Activated gamma-delta T cell treated with Interleukin-2 at 50 U/mL for 16 hours (primary cell): ENCODE measurements around the gene CMTM2.
"Not testable (repeated sequence)": the region's sequence is repeated elsewhere in the genome, so short reads cannot be mapped to it uniquely, and the experiment has no call there.

Experiments used
- DNase-seq: peaks from one replicate; pipeline ENCODE4 v3.0.0-alpha.2; 2020

The CMTM2 gene

DNA sequence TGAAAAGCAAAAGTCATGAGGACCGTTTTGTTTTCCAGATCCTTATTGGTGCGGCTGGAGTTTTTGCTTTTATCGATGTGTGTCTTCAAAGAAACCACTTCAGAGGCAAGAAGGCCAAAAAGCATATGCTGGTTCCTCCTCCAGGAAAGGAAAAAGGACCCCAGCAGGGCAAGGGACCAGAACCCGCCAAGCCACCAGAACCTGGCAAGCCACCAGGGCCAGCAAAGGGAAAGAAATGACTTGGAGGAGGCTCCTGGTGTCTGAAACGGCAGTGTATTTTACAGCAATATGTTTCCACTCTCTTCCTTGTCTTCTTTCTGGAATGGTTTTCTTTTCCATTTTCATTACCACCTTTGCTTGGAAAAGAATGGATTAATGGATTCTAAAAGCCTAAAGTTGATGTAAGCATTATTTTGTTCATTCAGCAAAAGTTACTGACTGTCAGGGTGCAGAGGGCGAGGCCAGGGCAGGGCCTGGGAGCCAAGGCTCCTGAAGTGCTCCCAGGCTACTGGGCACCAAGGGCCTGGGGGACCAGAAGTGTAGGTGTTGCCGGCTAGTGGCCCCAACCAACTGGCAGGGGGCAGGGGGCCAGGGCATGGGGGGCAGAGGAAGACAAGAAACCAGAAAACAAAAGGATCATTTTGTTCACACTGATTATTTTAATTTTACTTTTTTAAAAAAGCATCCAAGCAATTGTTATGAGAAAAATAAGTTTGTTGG is 8.8 kb downstream of the CMTM2 start:
- no peak for DNase-seq

DNA sequence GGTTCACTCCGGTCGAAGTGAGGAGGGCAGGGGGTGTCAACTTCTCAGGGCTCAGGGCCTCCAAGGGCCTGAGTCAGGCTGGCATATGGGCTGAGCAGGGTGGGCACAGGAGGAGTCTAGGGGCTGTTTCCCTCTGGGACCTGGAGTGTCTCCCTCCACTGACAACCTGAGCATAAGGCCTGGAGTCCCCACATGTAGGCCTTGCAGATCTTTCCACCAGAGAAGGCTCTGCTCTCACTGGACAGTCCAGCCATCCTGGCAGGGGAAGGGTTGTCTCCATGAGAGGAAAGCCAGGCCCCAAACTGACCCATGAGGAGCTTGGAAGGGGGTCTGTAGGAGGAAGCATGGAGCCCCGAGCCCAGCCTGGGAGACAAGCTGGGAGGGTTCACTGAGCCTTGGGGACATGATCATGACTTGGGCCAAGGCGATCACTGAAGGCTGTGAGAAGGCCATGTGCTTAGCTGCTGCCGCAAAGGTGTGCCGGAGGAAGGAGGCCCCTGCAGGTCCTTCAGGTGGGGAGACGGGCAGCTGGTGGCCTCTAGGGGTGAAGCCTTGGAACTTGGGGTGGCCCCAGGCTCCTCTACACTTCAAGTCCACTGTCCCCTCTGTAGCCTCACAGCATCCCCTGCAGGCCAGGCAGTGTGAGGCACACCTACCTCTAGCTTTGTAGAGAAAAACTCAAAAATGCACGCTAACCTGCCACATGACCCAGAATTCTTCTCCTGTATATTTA is 9.9 kb downstream of the CMTM2 start:
- peak; percentile 71 for DNase-seq

DNA sequence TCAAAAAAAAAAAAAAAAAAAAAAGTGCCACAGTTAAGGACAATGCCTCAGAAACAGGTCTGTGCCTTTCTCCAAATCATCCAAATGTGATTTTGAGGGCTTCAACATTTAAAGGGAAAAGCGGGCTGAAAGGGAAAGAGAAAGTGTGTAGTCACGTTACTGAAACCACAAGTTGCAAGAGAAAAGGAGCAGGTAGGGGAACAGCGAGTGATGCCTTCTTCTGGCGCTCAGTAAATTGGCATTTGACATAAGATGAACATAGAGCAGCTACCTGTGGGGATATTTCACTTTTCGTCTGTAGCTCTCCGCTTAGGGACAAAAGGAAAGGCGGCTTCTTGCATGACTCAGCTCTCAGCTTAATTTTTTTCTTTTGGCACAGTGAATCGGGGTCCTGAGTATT is 11.1 kb downstream of the CMTM2 start:
- DNase-seq, result no peak

DNA sequence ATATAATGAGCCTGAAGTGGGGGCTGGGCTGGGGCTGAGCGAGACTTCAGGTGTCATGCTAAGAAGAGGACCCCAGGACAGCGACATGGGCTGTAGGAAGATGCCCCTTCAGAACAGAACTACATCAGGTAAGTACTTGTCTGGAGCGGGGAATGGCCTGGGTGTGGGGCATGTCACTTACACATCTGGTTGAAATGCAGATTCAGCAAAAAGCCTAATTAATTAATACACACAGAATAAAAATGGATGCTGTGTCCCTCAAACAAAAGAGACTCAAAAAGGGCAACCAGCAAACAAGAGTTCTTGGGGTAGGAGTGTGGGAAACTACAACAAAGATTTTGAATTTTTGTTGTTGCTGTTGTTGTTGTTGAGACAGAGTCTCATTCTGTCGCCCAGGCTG is 11.8 kb downstream of the CMTM2 start:
- DNase-seq, result no peak

DNA sequence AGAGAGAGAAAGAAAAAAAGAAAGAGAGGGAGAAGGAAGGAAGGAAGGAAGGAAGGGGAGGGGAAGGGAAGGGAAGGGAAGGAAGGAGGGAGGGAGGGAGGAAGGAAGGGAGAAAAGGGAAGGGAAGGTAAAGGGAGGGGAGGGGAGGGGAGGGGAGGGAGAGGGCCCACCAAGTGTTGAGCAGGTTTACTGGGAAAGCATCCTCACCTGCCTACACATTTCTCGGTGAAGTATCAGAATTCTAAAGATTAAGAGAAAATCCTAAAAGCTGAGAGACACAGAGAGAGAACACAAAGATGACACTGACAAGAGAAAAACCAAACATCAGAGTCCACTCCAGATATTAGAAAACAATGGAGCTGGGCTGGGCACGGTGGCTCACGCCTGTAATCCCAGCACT is 13.0 kb downstream of the CMTM2 start:
- no peak for DNase-seq

DNA sequence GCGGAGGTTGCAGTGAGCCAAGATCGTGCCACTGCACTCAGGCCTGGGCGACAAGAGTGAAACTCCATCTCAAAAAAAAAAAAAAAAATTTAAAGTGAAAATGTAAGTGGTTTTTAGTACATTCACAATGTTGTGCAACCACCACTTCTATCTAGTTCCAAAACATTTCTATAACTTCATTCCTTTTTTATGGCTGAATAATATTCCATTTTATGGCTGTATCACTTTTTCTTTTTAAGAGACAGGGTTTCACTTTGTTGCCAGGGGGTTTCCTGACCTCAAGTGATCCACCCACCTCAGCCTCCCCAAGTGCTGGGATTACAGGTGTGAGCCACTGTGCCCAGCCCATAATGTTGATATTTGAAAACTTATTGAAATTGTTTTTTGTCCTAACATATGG is 13.6 kb downstream of the CMTM2 start:
- no peak for DNase-seq

DNA sequence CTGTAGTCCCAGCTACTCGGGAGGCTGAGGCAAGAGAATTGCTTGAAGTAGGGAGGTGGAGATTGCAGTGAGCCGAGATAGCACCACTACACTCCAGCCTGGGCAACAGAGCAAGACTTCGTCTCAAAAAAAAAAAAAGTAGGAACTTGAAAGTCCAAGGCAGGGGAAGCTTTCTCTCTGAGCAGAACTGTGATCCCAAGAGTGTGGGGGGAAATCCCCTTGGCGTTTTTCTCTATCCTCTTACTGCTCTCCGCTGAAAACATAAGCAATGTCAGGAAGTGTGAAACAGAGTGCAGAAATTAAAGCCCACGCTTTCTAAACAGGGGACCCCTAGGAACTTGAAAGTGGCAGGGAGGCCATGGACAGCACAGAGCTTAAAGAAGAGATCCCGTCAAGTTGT is 15.5 kb downstream of the CMTM2 start:
- DNase-seq, result no peak

DNA sequence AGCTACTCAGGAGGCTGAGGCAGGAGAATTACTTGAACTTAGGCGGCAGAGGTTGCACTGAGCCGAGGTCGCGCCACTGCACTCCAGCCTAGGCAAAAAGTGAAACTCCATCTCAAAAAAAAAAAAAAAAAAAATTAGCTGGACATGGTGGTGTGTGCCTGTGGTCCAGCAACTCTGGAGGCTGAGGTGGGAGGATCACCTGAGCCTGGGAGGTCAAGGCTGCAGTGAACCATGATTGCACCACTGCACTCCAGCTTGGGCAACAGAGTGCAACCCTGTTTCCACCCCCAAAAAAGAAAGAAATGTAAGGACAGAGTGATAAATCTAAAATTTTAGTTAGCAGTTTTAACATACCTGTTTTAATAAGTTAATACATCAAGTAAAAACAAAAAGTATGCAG is 17.3 kb downstream of the CMTM2 start:
- DNase-seq, result not testable (repeated sequence)

DNA sequence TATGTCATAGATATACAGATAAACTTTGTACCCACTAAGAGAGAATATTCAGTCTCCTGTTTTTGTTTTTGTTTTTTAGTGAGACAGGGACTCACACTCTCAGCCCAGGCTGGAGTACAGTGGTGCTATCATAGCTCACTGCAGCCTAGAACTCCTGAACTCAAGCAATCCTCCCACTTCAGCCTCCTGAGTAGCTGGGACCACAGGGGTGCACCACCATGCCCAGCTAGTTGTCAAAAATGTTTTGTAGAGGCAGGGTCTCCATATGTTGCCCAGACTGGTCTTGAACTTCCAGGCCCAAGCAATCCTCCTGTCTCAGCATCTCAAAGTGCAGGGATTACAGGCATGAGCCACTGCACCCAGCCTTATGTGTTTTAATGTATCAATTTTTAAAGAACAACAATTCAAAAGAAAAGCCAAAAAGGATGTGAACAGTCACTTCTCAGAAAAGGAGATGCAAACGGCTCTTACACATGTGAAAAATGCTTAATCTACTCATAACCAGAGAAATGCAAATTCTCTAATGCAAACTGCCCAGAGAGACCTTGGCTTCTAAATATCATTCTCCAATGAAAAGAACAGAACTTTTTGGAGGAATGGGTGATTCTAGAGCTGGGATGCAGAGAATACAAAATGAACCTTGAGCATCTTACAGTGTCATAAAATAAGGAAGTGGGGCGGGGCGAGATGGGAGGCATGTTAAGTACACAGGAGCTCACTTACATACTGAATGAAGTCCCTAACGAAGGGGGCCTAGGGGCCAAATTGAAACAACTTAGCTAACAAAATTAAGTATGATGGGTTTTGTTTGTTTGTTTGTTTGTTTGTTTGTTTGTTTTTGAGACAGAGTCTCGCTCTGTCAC is 18.0 kb downstream of the CMTM2 start:
- no peak for DNase-seq

DNA sequence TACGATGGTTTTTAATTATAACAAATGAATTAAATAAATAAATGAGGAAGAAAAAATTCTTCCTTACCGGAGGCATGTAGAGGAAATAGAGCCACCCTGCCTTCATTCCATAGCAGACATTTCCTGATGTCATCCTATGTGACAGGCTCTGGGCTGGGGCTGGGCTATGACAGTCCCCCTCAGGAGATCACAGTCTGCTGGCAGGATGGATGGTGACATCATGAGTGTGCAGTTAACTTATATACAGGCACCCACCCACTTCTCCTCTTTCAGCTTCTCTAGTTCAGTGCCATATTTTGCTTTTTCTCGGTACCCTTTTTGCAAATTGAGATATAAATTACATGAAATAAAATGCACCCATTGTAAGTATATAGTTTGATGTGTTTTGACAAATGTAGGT is 18.8 kb downstream of the CMTM2 start:
- no peak for DNase-seq

DNA sequence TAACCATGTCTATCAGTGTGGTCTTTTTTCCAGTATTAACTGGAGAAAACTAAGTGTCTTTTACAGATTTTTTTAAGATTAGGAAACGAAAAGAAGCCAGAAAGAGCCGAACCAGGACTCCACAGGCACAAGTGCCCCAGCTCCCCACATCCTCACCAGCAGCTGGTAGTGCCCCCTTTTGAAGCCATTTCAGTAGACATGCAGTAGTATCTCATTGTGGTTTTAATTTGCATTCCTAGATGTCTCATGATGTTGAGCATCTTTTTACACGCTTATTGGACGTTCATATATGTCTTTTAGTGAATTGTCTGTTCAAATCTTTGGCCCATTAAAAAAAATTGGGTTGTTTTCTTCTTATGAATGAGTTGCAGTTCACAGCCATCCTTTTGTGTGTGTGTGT is 20.5 kb downstream of the CMTM2 start:
- no peak for DNase-seq

DNA sequence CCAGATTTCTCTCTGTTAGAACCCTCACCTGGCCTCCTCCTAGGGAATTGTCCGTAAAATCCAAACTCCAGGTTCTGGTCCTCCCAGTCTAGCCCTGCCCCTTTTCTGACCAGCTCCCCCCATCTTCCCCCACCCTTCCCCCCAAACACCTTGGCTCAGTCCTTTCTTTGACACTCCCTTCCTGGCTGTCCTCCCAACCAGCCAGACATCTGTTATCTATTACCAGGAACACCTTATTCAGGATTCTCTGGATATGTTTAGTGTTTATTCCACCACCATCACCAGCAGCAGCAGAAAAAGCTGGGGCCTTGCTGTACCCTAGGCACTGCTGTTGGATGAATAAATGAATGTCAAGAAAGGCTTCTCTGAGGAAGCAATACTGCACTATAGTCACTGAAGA is 21.2 kb downstream of the CMTM2 start:
- no peak for DNase-seq

DNA sequence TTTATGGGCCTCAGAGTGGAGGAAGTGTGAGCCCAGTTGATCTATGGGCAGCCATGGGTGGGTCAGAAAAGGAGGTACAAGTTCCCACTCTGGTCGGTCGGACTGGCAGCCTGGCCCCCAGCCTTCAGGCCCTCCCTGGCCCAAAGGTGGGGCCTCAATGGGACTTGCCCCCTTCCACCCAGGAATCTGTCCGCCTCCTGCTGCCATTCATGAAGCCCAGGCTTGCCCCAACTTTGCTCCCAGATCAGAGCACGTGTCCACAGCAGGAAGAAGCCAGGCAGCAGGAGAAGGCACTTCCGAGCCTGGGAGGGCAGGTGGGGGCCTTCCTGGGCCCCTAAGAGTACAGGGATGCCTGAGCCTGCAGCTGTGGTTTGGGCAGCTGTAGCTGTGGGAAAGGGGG is 22.2 kb downstream of the CMTM2 start:
- no peak for DNase-seq

DNA sequence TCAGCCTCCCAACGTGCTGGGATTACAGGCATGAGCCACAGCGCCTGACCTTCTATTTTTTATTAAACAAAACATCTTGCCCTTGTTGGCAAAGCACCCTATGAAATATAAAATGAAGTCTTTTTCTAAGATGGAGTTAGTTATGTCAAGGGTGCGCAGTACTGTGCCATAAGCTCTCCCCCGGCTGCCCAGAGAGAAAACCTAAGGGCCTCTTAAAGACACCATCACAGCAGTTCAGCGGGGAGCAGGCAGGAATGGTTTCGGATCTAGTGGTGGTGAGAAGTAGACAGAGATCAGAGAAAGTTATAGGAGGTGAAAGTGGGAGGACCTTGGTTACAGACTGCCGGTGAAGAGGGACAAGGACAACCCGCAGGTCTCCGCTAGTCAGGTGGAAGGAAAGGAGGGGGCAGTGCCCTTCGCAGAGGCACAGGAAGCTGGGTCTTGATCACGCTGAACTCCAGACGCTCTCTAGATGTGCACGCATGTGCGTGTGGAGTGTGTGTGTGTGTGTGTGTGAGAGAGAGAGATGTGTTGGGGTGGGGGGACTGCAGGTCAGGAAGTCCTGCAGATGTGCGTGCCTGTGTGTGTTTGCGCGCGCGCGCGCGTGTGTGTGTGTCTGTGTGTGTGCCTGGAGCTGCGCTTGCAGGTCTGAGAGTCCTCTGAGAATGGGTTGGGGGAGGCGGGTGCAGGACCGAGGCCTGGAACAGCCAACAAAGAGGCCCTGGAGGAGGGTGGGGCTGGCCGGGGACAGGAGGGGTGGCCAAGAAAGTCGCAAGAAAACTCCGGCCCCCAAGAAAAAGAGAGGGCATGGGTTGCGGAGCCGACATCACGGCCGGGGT is 24.5 kb downstream of the CMTM2 start:
- peak; percentile 79 for DNase-seq

DNA sequence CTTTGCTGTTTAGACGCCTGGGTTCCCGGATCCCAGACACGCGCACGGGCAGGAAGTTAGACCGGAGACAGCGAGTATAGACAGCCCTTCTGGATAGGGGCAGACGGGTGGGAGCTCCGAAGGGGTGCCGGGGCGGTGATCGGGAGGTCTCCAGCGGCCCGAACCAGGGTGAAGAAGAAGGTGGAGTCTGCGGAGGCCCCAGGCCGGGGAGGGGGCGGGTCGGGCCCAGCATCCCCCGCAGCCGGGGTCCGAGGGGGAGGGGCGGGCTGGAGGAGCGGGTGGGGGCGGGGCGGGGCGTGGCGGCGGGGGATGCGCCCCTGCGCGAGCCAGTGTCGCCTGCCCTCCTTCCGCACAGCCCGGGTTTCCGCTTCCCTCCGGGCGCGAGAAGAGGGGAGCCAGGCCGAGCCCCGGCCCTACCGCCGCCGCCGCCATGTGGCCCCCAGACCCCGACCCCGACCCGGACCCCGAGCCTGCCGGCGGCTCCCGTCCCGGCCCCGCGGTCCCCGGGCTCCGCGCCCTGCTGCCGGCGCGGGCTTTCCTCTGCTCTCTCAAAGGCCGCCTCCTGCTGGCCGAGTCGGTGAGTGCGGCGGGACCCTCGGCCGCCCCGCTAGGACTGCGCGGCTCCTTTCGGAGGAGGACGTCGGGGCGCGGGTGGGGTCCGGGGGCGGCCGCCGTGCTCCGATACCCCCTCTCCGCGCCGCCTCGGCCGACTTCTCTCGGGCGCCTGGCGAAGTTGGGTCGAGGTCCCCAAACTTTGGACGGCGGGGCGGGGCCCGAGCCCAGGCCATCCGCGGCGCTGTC is 25.3 kb downstream of the CMTM2 start, which contains the start of gene CMTM3:
CMTM3 (plus strand) TSS at position 329 of the 801 bp plus-strand sequence; CDS start at position 431, 102 bp downstream.
- DNase-seq, result peak; percentile 67

DNA sequence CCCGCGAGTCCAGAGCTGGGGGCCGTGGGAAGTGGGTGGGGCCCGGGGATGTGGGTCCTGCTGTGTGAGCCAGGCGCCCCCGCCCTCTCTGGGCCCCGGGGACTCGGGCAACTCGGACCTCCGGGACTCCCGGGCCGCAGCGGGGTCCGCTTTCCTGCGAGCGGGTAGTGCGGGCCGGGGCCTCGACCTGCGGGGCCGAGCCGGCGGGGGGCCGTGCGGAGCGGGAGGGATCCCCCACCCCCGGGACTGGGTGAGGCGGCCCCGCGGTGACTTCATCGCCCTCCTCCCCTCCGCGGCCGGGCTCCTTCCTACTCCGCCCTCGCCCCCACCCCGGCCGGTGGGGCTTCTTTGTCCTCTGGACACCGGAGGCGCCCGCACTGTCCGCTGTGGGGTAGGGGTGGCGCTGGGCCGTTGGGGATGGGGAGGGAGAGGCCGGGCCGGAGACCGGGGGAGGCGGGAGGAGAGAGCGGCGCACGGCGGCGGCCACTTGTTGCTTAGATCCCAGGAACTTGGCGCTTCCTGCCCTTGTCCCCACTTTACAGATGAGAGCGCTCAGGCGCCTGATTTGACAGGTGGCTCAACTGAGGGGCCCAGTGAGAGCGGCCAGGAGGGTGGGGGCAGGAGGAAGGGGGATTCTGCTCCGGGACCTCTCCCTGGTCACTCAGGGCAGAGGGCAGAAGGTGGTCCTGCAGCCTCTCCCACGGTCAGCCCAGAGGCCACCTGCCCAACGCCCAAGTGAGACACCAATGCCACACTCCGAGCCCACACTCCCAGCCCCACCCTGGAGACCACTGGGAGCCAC is 26.1 kb downstream of the CMTM2 start:
- DNase-seq, result peak; percentile 32

DNA sequence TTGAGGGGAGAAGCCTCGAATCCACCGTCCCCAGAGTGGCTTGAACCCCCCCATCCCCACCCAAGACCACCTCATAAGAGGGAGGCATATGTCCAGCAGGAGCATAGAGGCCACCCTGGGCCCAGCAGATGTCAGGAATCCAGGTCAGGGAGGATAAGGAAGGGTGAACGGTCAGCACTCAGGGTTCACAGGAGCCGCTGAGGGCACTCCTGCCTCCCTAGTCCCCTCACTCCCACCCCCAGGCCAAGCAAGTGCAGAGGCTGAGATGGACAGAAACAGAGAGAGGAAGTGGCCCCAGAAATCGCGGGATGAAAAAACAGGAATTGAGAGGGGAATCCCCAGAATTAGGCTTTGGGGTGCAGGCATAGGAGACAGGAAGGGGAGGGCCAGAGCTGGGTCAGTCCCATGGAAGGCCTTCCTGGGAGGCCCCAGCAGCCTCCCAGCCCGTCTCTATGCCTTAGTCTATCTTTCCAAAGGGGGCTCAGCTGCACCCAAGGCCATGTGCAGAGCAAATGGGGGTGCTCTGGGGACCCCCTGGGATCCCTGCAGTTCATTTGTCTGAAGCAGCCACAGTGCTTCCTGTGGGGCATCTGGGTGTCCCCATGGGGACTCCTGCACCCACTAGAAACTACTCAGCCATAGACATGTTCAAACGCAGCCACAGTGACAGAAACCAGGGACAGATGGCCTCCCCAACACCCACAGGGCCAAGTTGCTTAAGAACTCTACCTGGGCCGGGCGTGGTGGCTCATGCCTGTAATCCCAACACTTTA is 26.9 kb downstream of the CMTM2 start:
- DNase-seq, result no peak

DNA sequence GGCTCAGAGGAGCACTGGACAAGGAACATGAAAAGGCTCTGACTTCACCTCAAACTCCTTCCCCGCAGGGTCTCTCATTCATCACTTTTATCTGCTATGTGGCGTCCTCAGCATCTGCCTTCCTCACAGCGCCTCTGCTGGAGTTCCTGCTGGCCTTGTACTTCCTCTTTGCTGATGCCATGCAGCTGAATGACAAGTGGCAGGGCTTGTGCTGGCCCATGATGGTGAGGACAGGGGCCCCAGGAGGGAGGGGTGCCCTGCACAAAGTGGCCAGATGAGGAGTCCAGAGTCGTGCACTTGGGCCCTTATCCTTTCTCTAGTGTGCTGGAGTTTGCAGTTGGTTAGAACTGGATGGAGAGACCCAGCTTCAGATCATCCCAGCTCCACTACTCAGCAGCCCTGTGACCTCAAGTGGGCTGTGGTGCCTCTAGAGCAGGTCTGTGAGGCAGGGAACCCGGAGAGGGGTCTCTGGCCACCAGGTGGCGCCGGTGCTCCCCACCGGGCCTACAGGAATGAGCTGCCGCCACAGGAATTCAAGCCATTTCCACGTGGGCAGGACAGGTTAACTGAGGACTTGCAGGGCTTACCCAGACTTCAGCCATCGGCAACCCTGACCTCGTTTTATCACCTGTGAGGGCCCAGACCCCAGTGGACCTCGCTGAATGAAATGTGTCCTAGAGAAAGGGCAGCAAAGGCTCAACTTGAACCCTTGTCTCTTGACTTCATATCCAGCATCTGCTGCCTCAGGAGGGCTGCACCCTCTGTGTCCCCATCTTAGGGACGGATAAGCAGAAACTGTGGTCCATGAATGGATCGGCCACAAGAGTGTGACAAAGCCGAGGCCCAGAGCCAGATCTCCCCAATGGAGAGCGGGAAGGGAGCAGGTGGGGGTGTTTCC is 29.2 kb downstream of the CMTM2 start:
- peak; percentile 81 for DNase-seq

DNA sequence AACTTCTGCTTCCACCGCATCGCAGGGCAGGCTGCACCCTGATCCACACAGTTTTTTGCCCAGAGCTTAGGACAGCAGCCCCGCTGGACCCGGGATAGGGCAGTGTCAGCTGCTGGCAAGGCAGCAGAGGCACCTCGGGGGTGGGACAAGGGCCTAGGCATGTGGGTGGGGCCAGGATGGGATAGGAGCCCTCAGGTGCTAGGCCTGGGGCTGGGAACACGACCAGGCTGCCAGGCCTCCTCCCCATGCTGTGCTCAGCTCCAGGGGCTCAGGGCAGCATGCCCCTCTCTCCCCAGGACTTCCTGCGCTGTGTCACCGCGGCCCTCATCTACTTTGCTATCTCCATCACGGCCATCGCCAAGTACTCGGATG is 29.9 kb downstream of the CMTM2 start:
- DNase-seq, result no peak
